Kidney (tissue), 14 donors: ENCODE data around the gene PTPRC. TPM values are rescaled to one million over a fixed set of nuclear protein-coding genes. Genes with fewer than 3 reads are reported as not detected.

Experiments used
- DNase-seq, 5 donors: peaks; one replicate each; pipeline ENCODE4 v3.0.0-alpha.2; 2013 to 2020
- FAIRE-seq: peaks from 2 replicates; lab custom pipeline; 2012; peaks lifted over from hg19 to GRCh38; lab: Jason Lieb, UNC
- H3K27ac ChIP-seq, 2 donors: one replicate each; pipeline ENCODE4 v1.7.0; 2013; ENCODE audit warnings: low read depth in 2 of 2, low read length in 2 of 2, inconsistent platforms in 1 of 2
- H3K27me3 ChIP-seq: one replicate; pipeline ENCODE4 v1.7.1; 2013; ENCODE audit warnings: low read length, inconsistent platforms; ENCODE audit not compliant: control insufficient read depth, insufficient read depth
- H3K36me3 ChIP-seq, 3 donors: one replicate each; pipeline versions ENCODE4 v1.7.0 to v1.7.1; 2013; ENCODE audit warnings: low read length in 3 of 3, control low read depth in 1 of 3, inconsistent platforms in 1 of 3; ENCODE audit not compliant: insufficient read depth in 3 of 3, control insufficient read depth in 2 of 3
- H3K4me1 ChIP-seq, 3 donors: one replicate each; pipeline versions ENCODE4 v1.7.0 to v1.7.1; 2013; ENCODE audit warnings: low read length in 3 of 3, inconsistent platforms in 1 of 3, low read depth in 1 of 3; ENCODE audit not compliant: control insufficient read depth in 2 of 3, insufficient read depth in 2 of 3
- H3K4me3 ChIP-seq, 3 donors: one replicate each; pipeline versions ENCODE4 v1.7.0 to v1.8.1; 2013; ENCODE audit warnings: low read length in 3 of 3, control low read depth in 1 of 3, inconsistent platforms in 1 of 3
- H3K9ac ChIP-seq, 3 donors: one replicate each; pipeline versions ENCODE4 v1.7.0 to v1.7.1; 2013; ENCODE audit warnings: low read length in 3 of 3, control low read depth in 1 of 3, inconsistent platforms in 1 of 3
- H3K9me3 ChIP-seq, 3 donors: one replicate each; pipeline versions ENCODE4 v1.7.0 to v1.7.1; 2013; ENCODE audit warnings: low read length in 3 of 3, control low read depth in 1 of 3, inconsistent platforms in 1 of 3; ENCODE audit not compliant: control insufficient read depth in 2 of 3, insufficient read depth in 1 of 3
- intact Hi-C: fragments of 100-400 bp; cut with DNase I; formaldehyde crosslinking; loops from one replicate; pipeline ENCODE4 v1.11.1; 2022
- polyA plus RNA-seq: library from polyadenylated mRNA; stranded (reverse); fragments of 350-450 nt; fragmentation: Illumina TruSeq; extraction: RNeasy Lipid Tissue Mini Kit (QIAGEN cat#74804); gene quantifications from one replicate; pipeline ENCODE4 v1.2.3, GENCODE V29; 2014; ENCODE audit warnings: low read depth, low replicate concordance; ENCODE audit not compliant: insufficient read depth
- total RNA-seq: library from RNA; stranded (reverse); fragmentation: NEBNext Ultra II Directional; extraction: Animal tissue kit (Norgen Biotek cat#: 25700); gene quantifications from one replicate; pipeline ENCODE4 v1.2.1, GENCODE V29; 2021
- TF ChIP-seq, protein P1 (sequence below): IDR thresholded peaks from 3 replicates; pipeline ENCODE4 v1.5.1; 2012; ENCODE audit warnings: mild to moderate bottlenecking, moderate library complexity, borderline replicate concordance; ENCODE audit not compliant: insufficient read depth; ENCODE audit errors: extremely low read depth
- donor health status: control.
- donor health status: control.
- donor health status: control.
- donor health status: control.
- donor health status: control.
- donor health status: DM: yes; HTN: yes; CAD: no.
- donor health status: Normal renal cell carcinoma (clear cell type).

Gene PTPRC
- total and polyA plus RNA-seq, 2 donors from 2014 or later, result 1.4 to 60.2 TPM

DNA sequence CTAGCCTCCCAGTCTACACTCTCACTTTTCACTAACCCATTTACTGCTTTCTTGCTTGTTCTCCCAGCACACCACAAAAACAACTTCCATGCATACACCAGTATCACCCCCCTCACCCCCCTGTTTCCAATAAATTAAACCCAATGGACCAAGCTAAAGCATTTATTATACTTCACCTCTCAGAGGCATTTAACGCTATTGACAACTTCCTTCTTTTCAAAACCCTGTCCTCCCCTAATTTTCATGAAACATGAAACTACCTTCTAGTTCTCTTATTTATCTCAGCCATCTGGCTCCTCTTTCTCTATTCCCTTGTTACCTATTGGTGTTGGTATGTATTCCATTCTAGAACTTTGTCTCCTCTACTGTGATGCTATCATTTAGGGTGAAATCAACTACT lies 32.3 kb downstream of the PTPRC start:
- no peaks in the 10 kb centered on the region for H3K9me3 ChIP-seq
- H3K27ac ChIP-seq, result no peak overlapping the region
- H3K9ac ChIP-seq, result no peak overlapping the region
- TF ChIP-seq, protein P1, sequence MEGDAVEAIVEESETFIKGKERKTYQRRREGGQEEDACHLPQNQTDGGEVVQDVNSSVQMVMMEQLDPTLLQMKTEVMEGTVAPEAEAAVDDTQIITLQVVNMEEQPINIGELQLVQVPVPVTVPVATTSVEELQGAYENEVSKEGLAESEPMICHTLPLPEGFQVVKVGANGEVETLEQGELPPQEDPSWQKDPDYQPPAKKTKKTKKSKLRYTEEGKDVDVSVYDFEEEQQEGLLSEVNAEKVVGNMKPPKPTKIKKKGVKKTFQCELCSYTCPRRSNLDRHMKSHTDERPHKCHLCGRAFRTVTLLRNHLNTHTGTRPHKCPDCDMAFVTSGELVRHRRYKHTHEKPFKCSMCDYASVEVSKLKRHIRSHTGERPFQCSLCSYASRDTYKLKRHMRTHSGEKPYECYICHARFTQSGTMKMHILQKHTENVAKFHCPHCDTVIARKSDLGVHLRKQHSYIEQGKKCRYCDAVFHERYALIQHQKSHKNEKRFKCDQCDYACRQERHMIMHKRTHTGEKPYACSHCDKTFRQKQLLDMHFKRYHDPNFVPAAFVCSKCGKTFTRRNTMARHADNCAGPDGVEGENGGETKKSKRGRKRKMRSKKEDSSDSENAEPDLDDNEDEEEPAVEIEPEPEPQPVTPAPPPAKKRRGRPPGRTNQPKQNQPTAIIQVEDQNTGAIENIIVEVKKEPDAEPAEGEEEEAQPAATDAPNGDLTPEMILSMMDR, result no peak
- DNase-seq (peak in 2 of 5 donors; percentile 52 to 58), FAIRE-seq (no peak)
- no peaks in the 10 kb centered on the region for H3K36me3 ChIP-seq
- no peak overlapping the region for H3K4me3 ChIP-seq
- H3K4me1 ChIP-seq, result no peaks in the 10 kb centered on the region
- intact Hi-C loops, result no loop called here
- H3K27me3 ChIP-seq, result no peaks in the 10 kb centered on the region

DNA sequence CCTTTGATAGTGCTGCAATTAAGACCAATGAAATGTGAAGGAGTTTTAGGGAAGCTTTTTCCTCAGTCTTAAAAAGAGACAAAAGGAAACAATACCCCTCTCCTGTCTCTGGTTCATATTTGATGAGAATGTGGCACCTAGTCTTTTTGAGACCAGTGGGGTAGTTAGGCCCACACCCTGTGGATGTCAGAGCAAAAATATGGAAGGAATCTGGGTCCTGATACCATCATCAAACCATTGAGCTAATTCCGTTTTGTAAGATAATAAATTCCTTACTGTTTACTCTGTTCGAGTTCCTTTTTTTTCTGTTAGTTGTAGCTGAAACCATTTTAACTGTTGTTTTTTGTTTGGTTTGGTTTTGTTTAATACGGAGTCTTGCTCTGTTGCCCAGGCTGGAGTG lies 33.3 kb downstream of the PTPRC start:
- Histone ChIP-seq H3K4me1 (no peaks in the 10 kb centered on the region), H3K4me3 (no peak overlapping the region), H3K36me3 (no peaks in the 10 kb centered on the region), H3K27ac (no peak overlapping the region), H3K27me3 (no peaks in the 10 kb centered on the region), H3K9ac (no peak overlapping the region), H3K9me3 (no peaks in the 10 kb centered on the region)
- no peak for FAIRE-seq
- TF ChIP-seq, protein P1, result no peak
- no peak for DNase-seq
- intact Hi-C loops, result no loop called here

DNA sequence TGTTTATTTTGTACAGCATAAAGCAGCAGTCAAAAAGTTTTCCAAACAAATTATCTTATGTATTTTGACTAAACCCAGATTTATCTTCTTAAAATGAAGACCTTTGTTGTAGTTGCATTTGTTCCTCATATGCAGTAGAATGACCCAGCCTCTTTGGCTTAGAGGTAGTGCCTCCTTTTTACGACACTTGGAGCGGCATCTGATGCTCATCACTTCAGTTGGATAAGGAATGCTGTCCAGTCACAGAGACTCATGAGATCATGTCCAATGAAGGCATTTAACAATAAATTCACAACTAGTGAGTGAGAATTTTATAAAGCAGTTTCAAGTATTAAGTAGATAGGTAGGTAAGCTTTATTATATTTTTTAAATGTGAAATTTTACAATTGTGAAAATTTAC lies 35.2 kb downstream of the PTPRC start:
- Histone ChIP-seq H3K27ac (no peak overlapping the region), H3K4me3 (no peak overlapping the region), H3K9ac (no peak overlapping the region), H3K9me3 (no peaks in the 10 kb centered on the region), H3K4me1 (no peaks in the 10 kb centered on the region), H3K27me3 (no peaks in the 10 kb centered on the region), H3K36me3 (no peaks in the 10 kb centered on the region)
- FAIRE-seq, result no peak
- intact Hi-C loops, result no loop called here
- DNase-seq, result no peak
- TF ChIP-seq, protein P1, result no peak

DNA sequence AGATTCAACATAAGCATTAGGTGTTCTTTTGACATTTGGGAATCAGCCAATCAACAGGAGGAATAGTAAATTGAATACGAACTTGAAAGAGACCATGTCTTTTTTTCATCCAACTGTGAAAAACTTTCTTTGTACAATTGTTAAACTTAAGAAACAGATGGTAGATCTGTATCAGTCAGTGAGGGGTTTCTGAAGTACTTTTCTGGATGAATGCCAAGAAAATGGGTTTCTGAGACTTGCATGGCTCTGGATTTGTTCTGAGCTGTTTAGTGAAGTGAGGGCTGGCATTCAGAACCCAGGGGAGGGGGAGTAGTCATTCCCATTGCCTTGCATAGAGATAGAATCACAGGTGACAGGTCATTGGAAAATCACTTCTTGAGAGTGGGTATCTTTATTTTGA lies 37.4 kb downstream of the PTPRC start:
- no peak overlapping the region for H3K4me3 ChIP-seq
- no peaks in the 10 kb centered on the region for H3K36me3 ChIP-seq
- TF ChIP-seq, protein P1, result no peak
- H3K27me3 ChIP-seq, result no peaks in the 10 kb centered on the region
- no peak for DNase-seq
- intact Hi-C loops, result no loop called here
- FAIRE-seq, result no peak
- H3K4me1 ChIP-seq, result no peaks in the 10 kb centered on the region
- H3K9me3 ChIP-seq, result no peaks in the 10 kb centered on the region
- H3K27ac ChIP-seq, result no peak overlapping the region
- no peak overlapping the region for H3K9ac ChIP-seq
